Right lobe of liver (tissue), 6 donors: ENCODE results near the gene PDE7B. TPM values are rescaled to one million over a fixed set of nuclear protein-coding genes. Genes with fewer than 3 reads are reported as not detected.

ENCODE experiments used
- ATAC-seq, 4 donors: fragments of 200-7000 bp; cut with Tn5 transposase; one replicate each; pipeline ENCODE4 v1.9.1; 2020; ENCODE audit warnings: mild to moderate bottlenecking in 4 of 4, moderate library complexity in 4 of 4
- DNase-seq, 3 donors: peaks; one replicate each; pipeline ENCODE4 v3.0.0-alpha.2; 2020
- H3K27ac ChIP-seq, 3 donors: fragments of 200-600 bp; one replicate each; pipeline ENCODE4 v1.8.0; 2022
- H3K27me3 ChIP-seq, 2 donors: fragments of 200-600 bp; one replicate each; pipeline ENCODE4 v1.8.0; 2022
- H3K36me3 ChIP-seq, 4 donors: fragments of 200-600 bp; sonication (generic) in 1 of 4; one replicate each; pipeline versions ENCODE4 v1.5.1 to v1.8.0; 2017 to 2022; ENCODE audit warnings: control low read depth in 1 of 4
- H3K4me1 ChIP-seq, 4 donors: fragments of 200-600 bp; sonication (generic) in 1 of 4; one replicate each; pipeline versions ENCODE4 v1.5.1 to v1.8.0; 2017 to 2022; ENCODE audit warnings: control low read depth in 1 of 4
- H3K4me3 ChIP-seq, 3 donors: fragments of 200-600 bp; one replicate each; pipeline ENCODE4 v1.8.0; 2022
- H3K9me3 ChIP-seq, 4 donors: fragments of 200-600 bp; sonication (generic) in 1 of 4; one replicate each; pipeline versions ENCODE4 v1.5.1 to v1.8.0; 2017 to 2022; ENCODE audit warnings: control low read depth in 1 of 4
- POLR2A ChIP-seq: fragments of 450-650 bp; IDR thresholded peaks from one replicate; pipeline ENCODE4 v1.6.1; 2017; ENCODE audit warnings: antibody characterized with exemption, mild to moderate bottlenecking
- WGBS: methylation state at CpG from one replicate; pipeline ENCODE4 v1.1.6; 2018; ENCODE audit warnings: low coverage, low lambda C conversion rate; ENCODE audit not compliant: insufficient coverage; ENCODE audit errors: missing lambda C conversion rate; 5-methylcytosine and 5-hydroxymethylcytosine counted together
- intact Hi-C, 2 donors: fragments of 100-400 bp; cut with DNase I; formaldehyde crosslinking; loops; one replicate each; pipeline versions ENCODE4 v1.11.2 to v1.14.1; 2022
- total RNA-seq, 6 experiments: library from RNA; depleted of rRNA in 2 of 6; stranded (reverse); fragments of >200 nt in 2 of 6; fragmentation: NEBNext Ultra II Directional in 3 of 6; extraction: Animal tissue kit (Norgen Biotek cat#: 25700) in 3 of 6; gene quantifications; one replicate each; pipeline versions ENCODE4 v1.1.0 to v1.2.4, GENCODE V29; 2016 to 2023
- TF ChIP-seq, protein P1 (sequence below), 4 donors: fragments of 200-600 bp in 3 of 4; fragments of 450-650 bp in 1 of 4; IDR thresholded peaks; one replicate each; pipeline versions ENCODE4 v1.5.1 to v1.8.0; 2016 to 2022; ENCODE audit warnings: antibody characterized with exemption in 4 of 4, mild to moderate bottlenecking in 2 of 4
- donor health status: DM: no; HTN: yes; CAD: no.
- donor health status: DM: no; HTN: no; CAD: no.
- donor health status: DM: no; HTN: no; CAD: no.
- donor health status: DM: no; HTN: yes; CAD: no.
- donor health status: DM: no; HTN: yes; CAD: no.

Gene PDE7B
- total RNA-seq, 6 experiments from 2014 or later = 1.1 to 5.1 (median 1.9) TPM

DNA sequence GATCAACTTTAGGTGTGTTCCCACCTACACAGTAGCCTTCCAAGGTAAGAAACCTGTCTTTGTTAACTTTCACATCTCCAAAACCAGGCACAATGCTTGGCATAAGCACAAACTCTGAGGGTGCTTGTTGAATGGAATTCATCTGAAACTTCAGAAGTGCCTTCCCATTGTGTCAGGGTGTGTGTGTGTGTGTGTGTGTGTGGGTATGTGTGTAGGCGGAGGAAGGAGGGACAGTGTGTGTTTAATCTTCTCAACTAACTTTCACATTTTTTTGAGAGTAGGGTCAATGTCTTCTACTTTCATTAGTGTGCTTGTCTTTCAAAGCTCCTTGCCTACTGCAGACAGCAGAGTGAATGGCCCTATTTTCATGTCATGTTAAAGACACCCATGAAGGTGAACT, 45.6 kb downstream of the PDE7B start:
- Histone ChIP-seq H3K27me3 (no peaks in the 10 kb centered on the region), H3K36me3 (no peaks in the 10 kb centered on the region), H3K4me1 (no peaks in the 10 kb centered on the region), H3K9me3 (no peaks in the 10 kb centered on the region), H3K4me3 (no peak overlapping the region), H3K27ac (no peak overlapping the region)
- ATAC-seq = no peak
- no peak for DNase-seq
- TF ChIP-seq, protein P1, sequence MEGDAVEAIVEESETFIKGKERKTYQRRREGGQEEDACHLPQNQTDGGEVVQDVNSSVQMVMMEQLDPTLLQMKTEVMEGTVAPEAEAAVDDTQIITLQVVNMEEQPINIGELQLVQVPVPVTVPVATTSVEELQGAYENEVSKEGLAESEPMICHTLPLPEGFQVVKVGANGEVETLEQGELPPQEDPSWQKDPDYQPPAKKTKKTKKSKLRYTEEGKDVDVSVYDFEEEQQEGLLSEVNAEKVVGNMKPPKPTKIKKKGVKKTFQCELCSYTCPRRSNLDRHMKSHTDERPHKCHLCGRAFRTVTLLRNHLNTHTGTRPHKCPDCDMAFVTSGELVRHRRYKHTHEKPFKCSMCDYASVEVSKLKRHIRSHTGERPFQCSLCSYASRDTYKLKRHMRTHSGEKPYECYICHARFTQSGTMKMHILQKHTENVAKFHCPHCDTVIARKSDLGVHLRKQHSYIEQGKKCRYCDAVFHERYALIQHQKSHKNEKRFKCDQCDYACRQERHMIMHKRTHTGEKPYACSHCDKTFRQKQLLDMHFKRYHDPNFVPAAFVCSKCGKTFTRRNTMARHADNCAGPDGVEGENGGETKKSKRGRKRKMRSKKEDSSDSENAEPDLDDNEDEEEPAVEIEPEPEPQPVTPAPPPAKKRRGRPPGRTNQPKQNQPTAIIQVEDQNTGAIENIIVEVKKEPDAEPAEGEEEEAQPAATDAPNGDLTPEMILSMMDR (IDR thresholded peaks at IDR 0.05) = no peak
- WGBS = 80% methylated on average over 1 of the region's 1 CpG
- intact Hi-C loops = no loop called here

DNA sequence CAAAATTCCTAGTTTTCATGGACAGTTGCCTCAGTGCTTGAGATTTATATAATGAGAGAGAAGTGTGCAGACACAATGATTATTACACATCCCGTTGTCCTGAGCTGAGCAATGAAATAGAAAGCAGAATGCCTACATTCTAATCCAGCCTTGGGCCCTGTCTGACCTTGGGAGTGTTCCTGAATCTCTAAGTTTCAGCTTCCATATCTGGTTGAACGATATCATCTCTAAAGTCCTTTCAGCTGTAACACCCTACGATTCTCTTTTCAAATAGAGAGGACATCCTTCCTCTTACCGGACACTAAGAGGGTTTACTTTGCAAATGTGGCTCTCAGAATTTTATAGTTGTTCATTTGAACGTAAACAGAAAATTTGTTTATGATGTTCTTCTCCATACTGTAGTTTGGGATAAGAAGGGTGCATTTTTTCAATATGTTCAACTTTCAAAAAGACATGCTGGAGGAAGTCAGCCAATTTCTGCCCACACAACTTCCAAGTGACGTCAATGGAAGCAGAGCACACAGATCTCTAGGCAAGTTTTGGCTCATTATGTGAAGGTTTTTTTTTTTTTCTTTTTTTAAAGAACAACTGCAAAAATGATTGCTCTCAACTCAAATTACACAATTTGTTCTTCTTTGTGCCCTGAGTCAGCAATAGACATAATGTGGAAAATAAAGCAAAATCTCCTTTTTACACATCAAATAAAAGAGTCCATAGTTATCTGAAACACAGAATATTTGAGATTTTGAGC, 50.4 kb downstream of the PDE7B start:
- intact Hi-C loops = no loop called here
- DNase-seq = peak in 1 of 3 donors; percentile 71
- WGBS = 39% methylated on average over 6 of the region's 6 CpGs

DNA sequence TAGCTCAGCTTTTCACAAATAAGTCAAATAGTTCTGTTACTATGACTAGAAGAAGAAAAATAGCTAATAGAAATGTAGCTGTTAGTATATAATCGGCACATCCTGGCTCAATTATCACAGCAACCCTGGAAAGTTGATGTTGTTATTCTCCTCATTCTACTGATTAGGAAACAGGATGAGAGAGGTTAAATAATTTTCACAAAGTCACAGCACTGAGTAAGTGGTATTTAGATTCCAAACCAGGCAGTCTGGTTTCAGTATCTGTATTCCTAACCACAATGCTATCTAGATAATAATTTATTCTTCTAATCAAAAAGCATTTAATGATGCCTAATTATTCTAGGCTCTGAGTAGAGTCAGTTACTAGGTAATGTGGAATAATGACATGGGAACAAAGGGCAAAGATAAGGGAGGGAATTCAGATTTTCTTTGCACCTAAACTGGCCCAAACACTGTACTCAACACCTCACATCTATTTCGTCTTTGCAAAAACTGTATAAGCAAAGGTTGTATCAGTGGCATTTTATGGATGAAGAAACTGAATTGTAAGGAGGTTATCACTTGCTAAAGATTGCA, 51.3 kb downstream of the PDE7B start:
- H3K9me3 ChIP-seq = no peaks in the 10 kb centered on the region
- intact Hi-C loops = no loop called here
- TF ChIP-seq, protein P1 (IDR thresholded peaks at IDR 0.05) = no peak
- no peak for TF ChIP-seq POLR2A
- no peaks in the 10 kb centered on the region for H3K36me3 ChIP-seq
- ATAC-seq (peak; percentile 31 to 58 (median 39)), DNase-seq (no peak)
- WGBS = 60% methylated on average over 2 of the region's 2 CpGs
- no peaks in the 10 kb centered on the region for H3K27me3 ChIP-seq
- peak overlapping the region; percentile 5 to 65 (median 27) for H3K27ac ChIP-seq
- peaks cover 0 to 20% (median 7%) of the 10 kb centered on the region in 4 donors for H3K4me1 ChIP-seq
- H3K4me3 ChIP-seq = no peak overlapping the region

More for the DNA sequence above, 50.4 kb downstream of the PDE7B start:
- Histone ChIP-seq H3K27me3 (no peaks in the 10 kb centered on the region), H3K27ac (peak overlapping the region; percentile 27 to 65 (median 34)), H3K4me1 (peaks cover 0 to 20% (median 7%) of the 10 kb centered on the region in 4 donors), H3K36me3 (no peaks in the 10 kb centered on the region), H3K9me3 (no peaks in the 10 kb centered on the region), H3K4me3 (no peak overlapping the region)
- no peak for TF ChIP-seq POLR2A
- TF ChIP-seq, protein P1 (IDR thresholded peaks at IDR 0.05) = no peak
- ATAC-seq = peak; percentile 60 to 70 (median 66)

DNA sequence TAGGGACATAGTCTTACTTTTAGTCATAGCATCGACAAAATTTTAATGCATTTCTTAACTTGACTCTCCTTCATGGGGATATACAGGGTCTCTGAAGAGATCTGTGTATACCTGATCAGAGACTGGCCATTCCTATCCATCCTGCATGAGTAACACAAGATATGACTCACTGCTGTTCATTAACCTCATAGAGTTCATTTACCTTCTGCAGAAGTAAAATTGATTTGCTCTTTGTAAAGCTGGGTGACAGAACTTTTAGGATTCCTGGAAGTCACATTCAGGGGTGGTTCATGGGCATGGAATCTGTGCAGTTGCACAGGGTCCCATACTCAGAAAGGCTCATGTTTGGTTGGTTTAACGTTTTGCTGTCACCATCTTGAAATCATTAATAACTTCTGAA, 53.2 kb downstream of the PDE7B start:
- Histone ChIP-seq H3K9me3 (no peaks in the 10 kb centered on the region), H3K27me3 (no peaks in the 10 kb centered on the region), H3K4me3 (no peak overlapping the region), H3K27ac (peak overlapping the region in 1 of 3 donors; percentile 7), H3K4me1 (peaks cover 0 to 20% (median 7%) of the 10 kb centered on the region in 4 donors), H3K36me3 (no peaks in the 10 kb centered on the region)
- WGBS = 61% methylated on average over 2 of the region's 2 CpGs
- intact Hi-C loops = no loop called here
- DNase-seq (no peak), ATAC-seq (peak; percentile 65 to 82 (median 72))
- TF ChIP-seq POLR2A = no peak
- TF ChIP-seq, protein P1 (IDR thresholded peaks at IDR 0.05) = no peak
